IMR-90 (cell line): ENCODE results near the gene CST9L. TPM values are rescaled to one million over a fixed set of nuclear protein-coding genes. Genes with fewer than 3 reads are reported as not detected.

Source experiments
- ATAC-seq: fragments of 200-7000 bp; cut with Tn5 transposase; 2 replicates; pipeline ENCODE4 v1.9.1; 2020; ENCODE audit warnings: low read depth, mild to moderate bottlenecking, moderate library complexity
- BruUV-seq: library from RNA; stranded (reverse); fragments of 400-500 nt; replicated peaks from 2 replicates; lab custom pipeline; 2021; lab: Mats Ljungman, UMichigan
- CTCF ChIA-PET: fragments of 300-600 bp; formaldehyde crosslinking; extraction: SDS; loops from one replicate; lab custom pipeline; 2021; ENCODE audit warnings: antibody characterized with exemption; lab: Yijun Ruan, JAX
- POLR2A ChIA-PET: fragments of 300-600 bp; sonication (Branson Sonifier 250); formaldehyde crosslinking; loops from one replicate; lab custom pipeline; 2022; ENCODE audit warnings: antibody characterized with exemption; ENCODE audit not compliant: unreplicated experiment; lab: Charles Lee
- DNase-seq: peaks from one replicate; pipeline ENCODE4 v3.0.0; 2013
- H2AFZ ChIP-seq: replicated peaks from 2 replicates; pipeline ENCODE3; 2013; ENCODE audit warnings: low read length, mild to moderate bottlenecking; ENCODE audit not compliant: poor library complexity
- H2AK5ac ChIP-seq: 2 replicates; pipeline ENCODE4 v1.6.1; 2013; ENCODE audit warnings: low read depth, low read length, inconsistent platforms
- H2AK9ac ChIP-seq: replicated peaks from 2 replicates; pipeline ENCODE3; 2013; ENCODE audit warnings: mild to moderate bottlenecking, low read depth, low read length, moderate library complexity; ENCODE audit not compliant: poor library complexity
- H2BK120ac ChIP-seq: 2 replicates; pipeline ENCODE4 v1.6.1; 2013; ENCODE audit warnings: low read depth, low read length, inconsistent platforms
- H2BK15ac ChIP-seq: 3 replicates; pipeline ENCODE4 v1.6.1; 2013; ENCODE audit warnings: low read depth, low read length, inconsistent platforms
- H2BK20ac ChIP-seq: 2 replicates; pipeline ENCODE4 v1.6.1; 2013; ENCODE audit warnings: low read depth, mild to moderate bottlenecking, inconsistent platforms, low read length, moderate library complexity
- H2BK5ac ChIP-seq: 2 replicates; pipeline ENCODE4 v1.6.1; 2013; ENCODE audit warnings: mild to moderate bottlenecking, low read depth, low read length, inconsistent platforms; ENCODE audit not compliant: poor library complexity, severe bottlenecking
- H3K14ac ChIP-seq: replicated peaks from 2 replicates; pipeline ENCODE4 v1.6.1; 2013; ENCODE audit warnings: low read depth, low read length, inconsistent platforms
- H3K18ac ChIP-seq: 2 replicates; pipeline ENCODE4 v1.6.1; 2013; ENCODE audit warnings: low read depth, low read length, control low read depth
- H3K23ac ChIP-seq: 2 replicates; pipeline ENCODE4 v1.6.1; 2013; ENCODE audit warnings: low read depth, low read length, inconsistent platforms
- H3K27ac ChIP-seq: 2 replicates; pipeline ENCODE4 v1.5.1; 2013; ENCODE audit warnings: mild to moderate bottlenecking, control low read depth, low read length; ENCODE audit not compliant: insufficient read depth
- H3K27me3 ChIP-seq: 2 replicates; pipeline ENCODE4 v1.6.1; 2013; ENCODE audit warnings: low read length; ENCODE audit not compliant: control insufficient read depth, insufficient read depth
- H3K36me3 ChIP-seq: 2 replicates; pipeline ENCODE4 v1.6.1; 2013; ENCODE audit warnings: low read length, mixed read lengths; ENCODE audit not compliant: control insufficient read depth, insufficient read depth
- H3K4ac ChIP-seq: 2 replicates; pipeline ENCODE4 v1.6.1; 2013; ENCODE audit warnings: low read depth, low read length, inconsistent platforms
- H3K4me1 ChIP-seq: 2 replicates; pipeline ENCODE4 v1.6.1; 2013; ENCODE audit warnings: low read length, mixed read lengths; ENCODE audit not compliant: control insufficient read depth, insufficient read depth
- H3K4me2 ChIP-seq: 2 replicates; pipeline ENCODE4 v1.6.1; 2013; ENCODE audit warnings: low read depth, mild to moderate bottlenecking, control low read depth, low read length, moderate library complexity
- H3K4me3 ChIP-seq: 2 replicates; pipeline ENCODE4 v1.5.1; 2013; ENCODE audit warnings: low read depth, mild to moderate bottlenecking, control low read depth, low read length, moderate library complexity; ENCODE audit not compliant: insufficient read depth
- H3K56ac ChIP-seq: 2 replicates; pipeline ENCODE4 v1.6.1; 2013; ENCODE audit warnings: low read length, inconsistent platforms; ENCODE audit not compliant: insufficient read depth; ENCODE audit errors: extremely low read depth
- H3K79me1 ChIP-seq, 2 experiments: 2 replicates each; pipeline ENCODE4 v1.6.1; 2013; ENCODE audit warnings: low read length in 2 of 2, inconsistent platforms in 1 of 2, low read depth in 1 of 2
- H3K9ac ChIP-seq: 2 replicates; pipeline ENCODE4 v1.6.1; 2013; ENCODE audit warnings: low read depth, low read length, control low read depth
- H3K9me1 ChIP-seq: 2 replicates; pipeline ENCODE4 v1.6.1; 2013; ENCODE audit warnings: low read length, inconsistent platforms; ENCODE audit not compliant: insufficient read depth
- H3K9me3 ChIP-seq: 2 replicates; pipeline ENCODE4 v1.6.1; 2013; ENCODE audit warnings: low read length; ENCODE audit not compliant: control insufficient read depth, insufficient read depth
- H4K20me1 ChIP-seq: 2 replicates; pipeline ENCODE4 v1.6.1; 2013; ENCODE audit warnings: low read length, inconsistent platforms; ENCODE audit not compliant: insufficient read depth
- H4K5ac ChIP-seq: 2 replicates; pipeline ENCODE4 v1.6.1; 2013; ENCODE audit warnings: mild to moderate bottlenecking, low read depth, low read length, control low read depth
- H4K8ac ChIP-seq, 2 experiments: 2 replicates each; pipeline ENCODE4 v1.6.1; 2013; ENCODE audit warnings: low read depth in 2 of 2, low read length in 2 of 2, control low read depth in 1 of 2, inconsistent platforms in 1 of 2
- H4K91ac ChIP-seq: 2 replicates; pipeline ENCODE4 v1.6.1; 2013; ENCODE audit warnings: low read depth, low read length, inconsistent platforms; ENCODE audit not compliant: insufficient read depth
- BHLHE40 ChIP-seq: fragments of 150-350 bp; IDR thresholded peaks from 2 replicates; pipeline ENCODE4 v1.6.1; 2016; ENCODE audit warnings: mild to moderate bottlenecking, low read depth, low read length
- CEBPB ChIP-seq: IDR thresholded peaks from 2 replicates; pipeline ENCODE4 v1.6.1; 2012; ENCODE audit warnings: low read depth, low read length, improper control_type of control experiment
- CHD1 ChIP-seq: IDR thresholded peaks from 2 replicates; pipeline ENCODE4 v1.6.1; 2012; ENCODE audit warnings: low read depth, low read length, improper control_type of control experiment
- MAZ ChIP-seq: IDR thresholded peaks from 2 replicates; pipeline ENCODE4 v1.6.1; 2012; ENCODE audit warnings: low read depth, mild to moderate bottlenecking, low read length, improper control_type of control experiment, moderate library complexity, borderline replicate concordance
- NFE2L2 ChIP-seq: fragments of 150-350 bp; IDR thresholded peaks from 2 replicates; pipeline ENCODE4 v1.6.1; 2016; ENCODE audit warnings: low read depth, mild to moderate bottlenecking, low read length
- RAD21 ChIP-seq: IDR thresholded peaks from 2 replicates; pipeline ENCODE4 v1.6.1; 2012; ENCODE audit warnings: low read length, improper control_type of control experiment
- RCOR1 ChIP-seq: IDR thresholded peaks from 2 replicates; pipeline ENCODE4 v1.6.1; 2012; ENCODE audit warnings: mild to moderate bottlenecking, low read length, improper control_type of control experiment; ENCODE audit not compliant: insufficient replicate concordance
- WGBS, 2 experiments: methylation state at CpG; one replicate each; pipeline versions ENCODE4 v1.1.5 to v1.1.7; 2013; ENCODE audit warnings: missing lambda C conversion rate in 2 of 2; ENCODE audit not compliant: insufficient read length in 1 of 2; ENCODE audit errors: extremely low coverage in 2 of 2; 5-methylcytosine and 5-hydroxymethylcytosine counted together
- dilution Hi-C: fragments of 300-500 bp; cut with HindIII; formaldehyde crosslinking; loops from one replicate; pipeline ENCODE4 v1.14.3; 2018; ENCODE audit warnings: low sequenced_read_pairs; ENCODE audit not compliant: unreplicated experiment
- in situ Hi-C: fragments of 300-500 bp; cut with MboI; formaldehyde crosslinking; loops from 3 replicates; pipeline ENCODE4 v1.14.3; 2019; ENCODE audit warnings: low sequenced_read_pairs, inconsistent platforms, mixed read lengths
- intact Hi-C: fragments of 100-400 bp; cut with micrococcal nuclease; formaldehyde crosslinking; loops from 2 replicates; pipeline ENCODE4 v1.10.0; 2022
- polyA plus RNA-seq, 3 experiments: library from polyadenylated mRNA; depleted of rRNA; stranded (reverse); fragments of >200 nt; gene quantifications; 2 replicates each; pipeline ENCODE4 v1.2.3, GENCODE V29; 2012; ENCODE audit warnings: low replicate concordance in 1 of 3
- total RNA-seq: library from RNA; depleted of rRNA; stranded (reverse); fragments of >200 nt; gene quantifications from 2 replicates; pipeline ENCODE4 v1.2.3, GENCODE V29; 2012
- TF ChIP-seq, protein P1 (sequence below): conservative IDR thresholded peaks from 2 replicates; pipeline ENCODE4 v1.5.1; 2012; ENCODE audit warnings: mild to moderate bottlenecking, low read depth, low read length, improper control_type of control experiment

The CST9L gene
- total and polyA plus RNA-seq, 2 of the 4 experiments (the other 2 are of a cell fraction): not detected

DNA sequence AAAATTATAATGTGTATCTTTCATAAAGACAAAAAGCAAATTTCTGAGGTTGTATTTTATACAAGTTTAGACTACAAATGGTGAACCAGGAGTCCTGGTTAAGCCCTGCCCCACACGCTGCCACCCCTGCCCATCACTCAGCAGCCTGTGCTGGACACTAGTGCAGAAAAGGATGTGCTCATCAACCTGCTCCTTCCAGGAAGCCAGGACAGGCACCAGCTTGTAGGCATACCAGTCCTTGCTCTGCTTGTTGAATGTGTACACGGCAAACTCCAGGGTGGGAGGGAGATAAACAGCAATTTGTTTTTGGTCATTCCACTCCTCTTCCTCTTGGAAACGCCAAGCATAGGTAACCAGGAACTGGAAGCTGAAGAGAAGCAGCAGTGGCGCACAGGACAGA lies 18.1 kb downstream of the CST9L start:
- ATAC-seq (no peak), DNase-seq (no peak)
- intact Hi-C loops (no loop called here), dilution Hi-C loops (no loop called here), in situ Hi-C loops (no loop called here)
- 33% methylated on average over 1 of the region's 4 CpGs; no CpG with 5 or more reads in 1 of the 2 experiments for WGBS, 2 experiments
- H2BK15ac ChIP-seq: no peak overlapping the region
- no peak overlapping the region for H2BK5ac ChIP-seq
- ChIA-PET CTCF (no interaction called here), POLR2A (no interaction called here)
- no peaks in the 10 kb centered on the region for H3K79me1 ChIP-seq
- no peak overlapping the region for H2AK5ac ChIP-seq
- H3K27me3 ChIP-seq: no peaks in the 10 kb centered on the region
- H3K4ac ChIP-seq: no peak overlapping the region
- no peak overlapping the region for H3K9ac ChIP-seq
- no peak overlapping the region for H2BK120ac ChIP-seq
- no peak overlapping the region for H3K18ac ChIP-seq
- no peak overlapping the region for H4K5ac ChIP-seq
- H2AFZ ChIP-seq: no peak overlapping the region
- no peak overlapping the region for H3K4me3 ChIP-seq
- H3K56ac ChIP-seq: no peak overlapping the region
- H2AK9ac ChIP-seq: no peak overlapping the region
- H3K4me2 ChIP-seq: no peak overlapping the region
- no peak overlapping the region for H4K91ac ChIP-seq
- no peak overlapping the region for H4K8ac ChIP-seq
- no peak overlapping the region for H3K14ac ChIP-seq
- no peak overlapping the region for H2BK20ac ChIP-seq
- H3K9me1 ChIP-seq: no peaks in the 10 kb centered on the region
- no peaks in the 10 kb centered on the region for H3K4me1 ChIP-seq
- no peaks in the 10 kb centered on the region for H3K36me3 ChIP-seq
- H3K9me3 ChIP-seq: no peaks in the 10 kb centered on the region
- no peak overlapping the region for H3K23ac ChIP-seq
- H3K27ac ChIP-seq: no peak overlapping the region
- TF ChIP-seq BHLHE40 (no peak), RAD21 (no peak), MAZ (no peak), CHD1 (no peak), RCOR1 (no peak), CEBPB (no peak), NFE2L2 (no peak)
- TF ChIP-seq, protein P1, sequence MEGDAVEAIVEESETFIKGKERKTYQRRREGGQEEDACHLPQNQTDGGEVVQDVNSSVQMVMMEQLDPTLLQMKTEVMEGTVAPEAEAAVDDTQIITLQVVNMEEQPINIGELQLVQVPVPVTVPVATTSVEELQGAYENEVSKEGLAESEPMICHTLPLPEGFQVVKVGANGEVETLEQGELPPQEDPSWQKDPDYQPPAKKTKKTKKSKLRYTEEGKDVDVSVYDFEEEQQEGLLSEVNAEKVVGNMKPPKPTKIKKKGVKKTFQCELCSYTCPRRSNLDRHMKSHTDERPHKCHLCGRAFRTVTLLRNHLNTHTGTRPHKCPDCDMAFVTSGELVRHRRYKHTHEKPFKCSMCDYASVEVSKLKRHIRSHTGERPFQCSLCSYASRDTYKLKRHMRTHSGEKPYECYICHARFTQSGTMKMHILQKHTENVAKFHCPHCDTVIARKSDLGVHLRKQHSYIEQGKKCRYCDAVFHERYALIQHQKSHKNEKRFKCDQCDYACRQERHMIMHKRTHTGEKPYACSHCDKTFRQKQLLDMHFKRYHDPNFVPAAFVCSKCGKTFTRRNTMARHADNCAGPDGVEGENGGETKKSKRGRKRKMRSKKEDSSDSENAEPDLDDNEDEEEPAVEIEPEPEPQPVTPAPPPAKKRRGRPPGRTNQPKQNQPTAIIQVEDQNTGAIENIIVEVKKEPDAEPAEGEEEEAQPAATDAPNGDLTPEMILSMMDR: no peak
- H4K20me1 ChIP-seq: no peaks in the 10 kb centered on the region
- BruUV-seq: no TSS peak
